HEK293 (cell line): ENCODE measurements around the gene IL3.

Source experiments
- CTCF ChIA-PET: fragments of 350-600 bp; formaldehyde crosslinking; extraction: SDS; loops from one replicate; lab custom pipeline; 2021; ENCODE audit warnings: antibody characterized with exemption; lab: Yijun Ruan, JAX
- POLR2A ChIA-PET: fragments of 300-600 bp; formaldehyde crosslinking; extraction: SDS; loops from one replicate; lab custom pipeline; 2020; ENCODE audit warnings: antibody characterized with exemption, inconsistent platforms; lab: Yijun Ruan, JAX
- H3K27ac ChIP-seq: fragments of 200-500 bp; sonication (Bioruptor generic); 2 replicates; pipeline ENCODE4 v1.5.1; 2014; ENCODE audit warnings: low read depth, low read length, control low read depth, inconsistent platforms; ENCODE audit errors: extremely low read depth
- H3K36me3 ChIP-seq, 2 experiments: fragments of 200-500 bp in 1 of 2; sonication (Bioruptor generic) in 1 of 2; 1 replicate in 1 of 2; 2 replicates in 1 of 2; pipeline ENCODE4 v1.5.1; 2014 to 2017; ENCODE audit warnings: inconsistent platforms in 2 of 2, low read length in 2 of 2; ENCODE audit not compliant: control insufficient read depth in 2 of 2, insufficient read depth in 1 of 2
- H3K4me1 ChIP-seq: fragments of 200-500 bp; sonication (Bioruptor generic); 2 replicates; pipeline ENCODE4 v1.5.1; 2014; ENCODE audit warnings: mild to moderate bottlenecking, low read length, inconsistent platforms; ENCODE audit not compliant: control insufficient read depth, insufficient read depth
- H3K4me3 ChIP-seq: 2 replicates; pipeline ENCODE4 v1.5.1; 2011; ENCODE audit warnings: low read depth, mild to moderate bottlenecking, control low read depth, low read length, moderate library complexity
- H3K9me3 ChIP-seq: fragments of 200-500 bp; sonication (Bioruptor generic); 2 replicates; pipeline ENCODE4 v1.5.1; 2014; ENCODE audit warnings: low read depth, low read length, inconsistent platforms; ENCODE audit not compliant: control insufficient read depth, insufficient read depth
- HOXC10 ChIP-seq: sonication (generic); formaldehyde crosslinking; IDR thresholded peaks from 2 replicates; pipeline ENCODE4 v1.8.1; 2023; ENCODE audit warnings: mild to moderate bottlenecking, missing genetic modification reagents
- MZF1 ChIP-seq: fragments of 450-650 bp; formaldehyde crosslinking; IDR thresholded peaks from 2 replicates; pipeline ENCODE4 v1.5.1; 2017; ENCODE audit warnings: missing biosample characterization, missing genetic modification characterization, borderline replicate concordance
- SP3 ChIP-seq: fragments of 450-650 bp; formaldehyde crosslinking; IDR thresholded peaks from 2 replicates; pipeline ENCODE4 v1.5.1; 2016; ENCODE audit warnings: missing biosample characterization, missing genetic modification characterization
- ZBTB17 ChIP-seq: fragments of 450-650 bp; formaldehyde crosslinking; IDR thresholded peaks from 2 replicates; pipeline ENCODE4 v1.5.1; 2016; ENCODE audit warnings: missing biosample characterization, missing genetic modification characterization
- ZBTB7A ChIP-seq: fragments of 450-650 bp; formaldehyde crosslinking; IDR thresholded peaks from 2 replicates; pipeline ENCODE4 v1.5.1; 2016; ENCODE audit warnings: low read depth, missing biosample characterization, missing genetic modification characterization
- ZFHX2 ChIP-seq: fragments of 450-650 bp; formaldehyde crosslinking; conservative IDR thresholded peaks from 2 replicates; pipeline ENCODE4 v1.5.1; 2016; ENCODE audit warnings: missing biosample characterization, missing genetic modification characterization
- ZNF121 ChIP-seq: fragments of 450-650 bp; formaldehyde crosslinking; IDR thresholded peaks from 2 replicates; pipeline ENCODE4 v1.5.1; 2016; ENCODE audit warnings: missing biosample characterization, missing genetic modification characterization
- ZNF24 ChIP-seq: fragments of 450-650 bp; formaldehyde crosslinking; IDR thresholded peaks from 2 replicates; pipeline ENCODE4 v1.5.1; 2016; ENCODE audit warnings: missing biosample characterization, missing genetic modification characterization
- ZNF341 ChIP-seq: fragments of 450-650 bp; formaldehyde crosslinking; IDR thresholded peaks from 2 replicates; pipeline ENCODE4; 2016; ENCODE audit warnings: low read depth, missing biosample characterization, missing genetic modification characterization
- ZNF48 ChIP-seq: fragments of 450-650 bp; formaldehyde crosslinking; IDR thresholded peaks from 2 replicates; pipeline ENCODE4 v1.5.1; 2016; ENCODE audit warnings: missing biosample characterization, missing genetic modification characterization
- ZNF561 ChIP-seq: fragments of 450-650 bp; IDR thresholded peaks from 2 replicates; pipeline ENCODE4 v1.5.1; 2018; ENCODE audit warnings: missing biosample characterization, missing genetic modification characterization, borderline replicate concordance
- ZNF626 ChIP-seq: fragments of 450-650 bp; sonication (Bioruptor Pico); formaldehyde crosslinking; IDR thresholded peaks from 2 replicates; pipeline ENCODE4 v1.5.1; 2018; ENCODE audit warnings: missing biosample characterization, missing genetic modification characterization, inconsistent platforms
- ZNF654 ChIP-seq: fragments of 450-650 bp; formaldehyde crosslinking; IDR thresholded peaks from 2 replicates; pipeline ENCODE4 v1.5.1; 2016; ENCODE audit warnings: low read depth, missing biosample characterization, missing genetic modification characterization
- ZNF658 ChIP-seq: fragments of 450-650 bp; formaldehyde crosslinking; IDR thresholded peaks from 2 replicates; pipeline ENCODE4; 2016; ENCODE audit warnings: missing biosample characterization, missing genetic modification characterization
- ZNF660 ChIP-seq: fragments of 450-650 bp; IDR thresholded peaks from 2 replicates; pipeline ENCODE4 v1.5.1; 2018; ENCODE audit warnings: missing biosample characterization, mild to moderate bottlenecking, missing genetic modification characterization
- ZNF843 ChIP-seq: fragments of 450-650 bp; formaldehyde crosslinking; IDR thresholded peaks from 2 replicates; pipeline ENCODE4 v1.5.1; 2016; ENCODE audit warnings: missing biosample characterization, missing genetic modification characterization
- ZSCAN16 ChIP-seq: fragments of 450-650 bp; formaldehyde crosslinking; IDR thresholded peaks from 2 replicates; pipeline ENCODE4 v1.5.1; 2016; ENCODE audit warnings: missing biosample characterization, missing genetic modification characterization
- ZSCAN30 ChIP-seq: fragments of 450-650 bp; IDR thresholded peaks from 2 replicates; pipeline ENCODE4 v1.5.1; 2018; ENCODE audit warnings: missing biosample characterization, mild to moderate bottlenecking, missing genetic modification characterization, moderate library complexity
- TF ChIP-seq, protein P1 (sequence below): fragments of 450-650 bp; formaldehyde crosslinking; optimal IDR thresholded peaks from 2 replicates; pipeline ENCODE3; 2016; ENCODE audit warnings: missing biosample characterization, mild to moderate bottlenecking, missing genetic modification characterization
- TF ChIP-seq, protein P2 (sequence below): fragments of 450-650 bp; formaldehyde crosslinking; IDR thresholded peaks from 2 replicates; pipeline ENCODE4 v1.5.1; 2016; ENCODE audit warnings: missing biosample characterization, missing genetic modification characterization, low read depth
- TF ChIP-seq, protein P3 (sequence below): fragments of 450-650 bp; formaldehyde crosslinking; IDR thresholded peaks from 2 replicates; pipeline ENCODE4 v1.5.1; 2016; ENCODE audit warnings: missing biosample characterization, missing genetic modification characterization
- TF ChIP-seq, protein P4 (sequence below): fragments of 450-650 bp; formaldehyde crosslinking; IDR thresholded peaks from 2 replicates; pipeline ENCODE4 v1.5.1; 2017; ENCODE audit warnings: missing biosample characterization, mild to moderate bottlenecking, missing genetic modification characterization, moderate library complexity

The IL3 gene

DNA sequence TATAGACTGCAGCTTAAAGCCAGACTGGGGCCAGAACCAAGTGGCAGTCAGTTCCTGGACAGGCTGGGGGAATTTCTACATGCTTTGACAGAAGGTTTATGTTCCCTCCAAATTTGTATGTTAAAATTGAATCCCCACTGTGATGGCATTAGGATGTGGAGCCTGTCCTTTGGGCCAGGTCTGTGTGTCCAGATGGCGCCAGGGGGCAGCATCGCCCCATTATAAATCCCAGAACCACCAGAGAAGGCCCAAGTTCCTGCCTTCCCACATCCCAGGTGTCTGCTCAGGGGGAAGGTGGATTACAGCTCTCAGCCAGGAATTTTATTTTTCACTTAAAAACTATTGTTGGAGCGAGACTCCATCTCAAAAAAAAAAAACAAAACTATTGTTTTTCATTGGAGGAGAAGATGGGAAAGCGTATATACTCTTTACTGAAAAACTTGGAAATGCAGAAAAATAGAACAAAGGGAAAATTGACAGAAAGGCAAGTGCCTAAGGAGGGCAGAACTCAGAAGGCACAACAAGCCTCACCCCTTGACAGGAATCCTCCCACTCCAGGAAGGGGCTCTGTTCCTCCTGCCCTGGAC lies 5.0 kb downstream of the IL3 start:
- H3K4me1 ChIP-seq: no peaks in the 10 kb centered on the region
- POLR2A ChIA-PET: interaction anchor here (0.7 kb wide), 1 partner anchor 20 kb away, joined by 3 read pairs; no protein-coding TSS in a partner anchor

DNA sequence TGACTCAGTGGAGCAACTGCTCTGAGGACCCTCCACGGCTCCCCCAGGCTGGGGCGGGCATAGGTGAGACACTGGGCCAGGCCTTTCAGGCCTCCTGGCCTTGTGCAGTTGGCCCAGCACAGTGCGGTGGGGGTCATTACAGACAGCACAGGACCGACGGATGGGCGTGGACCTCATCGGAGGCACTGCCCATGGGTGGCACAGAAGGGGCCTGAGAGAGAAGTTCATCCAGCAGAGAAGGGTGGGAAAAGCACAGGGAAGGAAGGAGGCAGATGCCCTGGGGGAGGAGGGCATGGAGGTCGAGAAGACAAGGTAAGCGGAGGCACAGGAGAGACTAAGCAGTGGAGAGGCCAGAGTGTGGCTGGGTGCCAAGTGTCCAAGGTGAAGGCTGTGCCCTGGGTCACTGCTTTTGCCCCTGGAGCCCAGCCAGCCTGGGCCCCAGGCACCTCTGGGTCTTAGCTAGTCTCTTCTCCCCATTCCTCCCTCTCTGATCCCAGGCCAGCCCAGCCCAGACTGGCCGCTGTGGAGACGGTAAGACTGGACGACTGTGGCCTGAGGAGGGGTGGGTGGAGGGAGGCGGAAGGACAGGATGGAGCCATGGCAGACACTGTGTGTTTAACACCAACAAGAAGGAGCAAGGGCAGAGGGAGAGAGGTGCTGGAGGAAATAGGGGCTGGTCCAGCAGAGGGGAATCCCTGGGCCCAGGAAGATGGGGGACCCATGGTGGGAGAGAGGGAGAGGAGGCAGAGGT lies 5.7 kb downstream of the IL3 start:
- POLR2A ChIA-PET: no interaction called here
- Histone ChIP-seq H3K9me3 (no peaks in the 10 kb centered on the region), H3K4me3 (no peak overlapping the region), H3K27ac (no peak overlapping the region), H3K36me3 (no peaks in the 10 kb centered on the region), H3K4me1 (no peaks in the 10 kb centered on the region)
- TF ChIP-seq, protein P1, sequence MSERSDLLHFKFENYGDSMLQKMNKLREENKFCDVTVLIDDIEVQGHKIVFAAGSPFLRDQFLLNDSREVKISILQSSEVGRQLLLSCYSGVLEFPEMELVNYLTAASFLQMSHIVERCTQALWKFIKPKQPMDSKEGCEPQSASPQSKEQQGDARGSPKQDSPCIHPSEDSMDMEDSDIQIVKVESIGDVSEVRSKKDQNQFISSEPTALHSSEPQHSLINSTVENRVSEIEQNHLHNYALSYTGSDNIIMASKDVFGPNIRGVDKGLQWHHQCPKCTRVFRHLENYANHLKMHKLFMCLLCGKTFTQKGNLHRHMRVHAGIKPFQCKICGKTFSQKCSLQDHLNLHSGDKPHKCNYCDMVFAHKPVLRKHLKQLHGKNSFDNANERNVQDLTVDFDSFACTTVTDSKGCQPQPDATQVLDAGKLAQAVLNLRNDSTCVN (tag by site-specific recombination): no peak
- TF ChIP-seq ZBTB17 (no peak), ZNF48 (tag by site-specific recombination) (no peak), ZNF658 (tag by site-specific recombination) (no peak), ZFHX2 (no peak), ZNF341 (no peak), SP3 (no peak), ZSCAN30 (no peak), ZNF561 (tag by site-specific recombination) (no peak)
- TF ChIP-seq, protein P2, sequence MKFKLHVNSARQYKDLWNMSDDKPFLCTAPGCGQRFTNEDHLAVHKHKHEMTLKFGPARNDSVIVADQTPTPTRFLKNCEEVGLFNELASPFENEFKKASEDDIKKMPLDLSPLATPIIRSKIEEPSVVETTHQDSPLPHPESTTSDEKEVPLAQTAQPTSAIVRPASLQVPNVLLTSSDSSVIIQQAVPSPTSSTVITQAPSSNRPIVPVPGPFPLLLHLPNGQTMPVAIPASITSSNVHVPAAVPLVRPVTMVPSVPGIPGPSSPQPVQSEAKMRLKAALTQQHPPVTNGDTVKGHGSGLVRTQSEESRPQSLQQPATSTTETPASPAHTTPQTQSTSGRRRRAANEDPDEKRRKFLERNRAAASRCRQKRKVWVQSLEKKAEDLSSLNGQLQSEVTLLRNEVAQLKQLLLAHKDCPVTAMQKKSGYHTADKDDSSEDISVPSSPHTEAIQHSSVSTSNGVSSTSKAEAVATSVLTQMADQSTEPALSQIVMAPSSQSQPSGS (tag by site-specific recombination): no peak
- TF ChIP-seq, protein P3, sequence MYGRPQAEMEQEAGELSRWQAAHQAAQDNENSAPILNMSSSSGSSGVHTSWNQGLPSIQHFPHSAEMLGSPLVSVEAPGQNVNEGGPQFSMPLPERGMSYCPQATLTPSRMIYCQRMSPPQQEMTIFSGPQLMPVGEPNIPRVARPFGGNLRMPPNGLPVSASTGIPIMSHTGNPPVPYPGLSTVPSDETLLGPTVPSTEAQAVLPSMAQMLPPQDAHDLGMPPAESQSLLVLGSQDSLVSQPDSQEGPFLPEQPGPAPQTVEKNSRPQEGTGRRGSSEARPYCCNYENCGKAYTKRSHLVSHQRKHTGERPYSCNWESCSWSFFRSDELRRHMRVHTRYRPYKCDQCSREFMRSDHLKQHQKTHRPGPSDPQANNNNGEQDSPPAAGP: no peak
- CTCF ChIA-PET: interaction anchor here (0.5 to 2.0 kb wide), 18 partner anchors 9 to 826 kb away, joined by 3 to 11 read pairs (median 4); partner anchors contain the start of gene CSF2

More for the DNA sequence above, 5.0 kb downstream of the IL3 start:
- CTCF ChIA-PET: interaction anchor here (0.5 to 5.0 kb wide), 32 partner anchors 9 to 1940 kb away, joined by 3 to 42 read pairs (median 4); partner anchors contain the start of gene CSF2
- Histone ChIP-seq H3K36me3 (no peaks in the 10 kb centered on the region), H3K4me3 (no peak overlapping the region), H3K9me3 (no peaks in the 10 kb centered on the region), H3K27ac (no peak overlapping the region)
- no peak for TF ChIP-seq ZSCAN16
- TF ChIP-seq ZNF660 (tag by site-specific recombination): peak; percentile 75
- peak; percentile 63 for TF ChIP-seq ZNF654
- TF ChIP-seq MZF1 (tag by site-specific recombination): no peak

DNA sequence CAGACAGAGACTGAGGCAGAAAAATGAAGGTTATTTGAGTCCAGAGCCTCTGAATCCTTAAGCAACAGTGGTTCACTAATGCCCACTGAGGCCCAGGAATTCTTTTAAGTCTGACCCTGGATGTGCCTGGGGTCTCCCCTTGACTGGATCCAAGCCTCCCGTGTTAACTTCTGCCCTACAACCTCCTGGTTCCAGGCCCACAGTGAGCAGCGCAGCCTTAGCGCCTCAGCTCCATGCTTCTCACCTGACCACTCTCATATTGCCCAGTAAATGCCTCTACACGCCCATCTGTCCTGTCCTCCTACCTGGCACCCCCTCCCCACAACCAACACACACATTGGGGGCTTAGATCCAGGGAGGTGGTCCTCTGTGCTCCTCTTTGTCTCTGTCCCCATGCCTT lies 6.4 kb downstream of the IL3 start:
- no peak overlapping the region for H3K27ac ChIP-seq
- H3K36me3 ChIP-seq: no peaks in the 10 kb centered on the region
- no peaks in the 10 kb centered on the region for H3K9me3 ChIP-seq
- ChIA-PET CTCF (interaction anchor here (0.7 to 1.3 kb wide), 3 partner anchors 70 to 827 kb away, joined by 3 to 6 read pairs (median 3); no protein-coding TSS in a partner anchor), POLR2A (no interaction called here)
- no peak for TF ChIP-seq ZBTB7A (tag by site-specific recombination)
- TF ChIP-seq HOXC10: no peak
- TF ChIP-seq ZNF121 (tag by site-specific recombination): no peak
- TF ChIP-seq, protein P4, sequence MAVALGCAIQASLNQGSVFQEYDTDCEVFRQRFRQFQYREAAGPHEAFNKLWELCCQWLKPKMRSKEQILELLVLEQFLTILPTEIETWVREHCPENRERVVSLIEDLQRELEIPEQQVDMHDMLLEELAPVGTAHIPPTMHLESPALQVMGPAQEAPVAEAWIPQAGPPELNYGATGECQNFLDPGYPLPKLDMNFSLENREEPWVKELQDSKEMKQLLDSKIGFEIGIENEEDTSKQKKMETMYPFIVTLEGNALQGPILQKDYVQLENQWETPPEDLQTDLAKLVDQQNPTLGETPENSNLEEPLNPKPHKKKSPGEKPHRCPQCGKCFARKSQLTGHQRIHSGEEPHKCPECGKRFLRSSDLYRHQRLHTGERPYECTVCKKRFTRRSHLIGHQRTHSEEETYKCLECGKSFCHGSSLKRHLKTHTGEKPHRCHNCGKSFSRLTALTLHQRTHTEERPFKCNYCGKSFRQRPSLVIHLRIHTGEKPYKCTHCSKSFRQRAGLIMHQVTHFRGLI (tag by site-specific recombination): no peak
- no peak for TF ChIP-seq ZNF843
- TF ChIP-seq SP3: no peak
- TF ChIP-seq ZNF561 (tag by site-specific recombination): no peak
- TF ChIP-seq ZNF24 (tag by site-specific recombination): no peak
- no peak for TF ChIP-seq ZNF626
- no peak overlapping the region for H3K4me3 ChIP-seq
- no peaks in the 10 kb centered on the region for H3K4me1 ChIP-seq
